ENCODE measurements around the gene TRA2B.
"Not testable (repeated sequence)": the region's sequence is repeated elsewhere in the genome, so short reads cannot be mapped to it uniquely, and the experiment has no call there.

TRA2B gene

GRCh38 chr3:185914911-185915629 lies 22.7 kb downstream of the TRA2B start:
- no peak overlapping the region for H3K4me3 ChIP-seq (ENCODE audit: low read length)
- H3K4me2 ChIP-seq (ENCODE audit: low read depth, low read length) = no peak overlapping the region
- no peaks in the 10 kb centered on the region for H3K27me3 ChIP-seq (replicated peaks; ENCODE audit: insufficient read depth, low read length)
- no peak overlapping the region for H3K27ac ChIP-seq (ENCODE audit: low read length)
- H3F3A ChIP-seq (ENCODE audit: insufficient read depth, low read length) = peaks cover 80% of the 10 kb centered on the region
- no peak overlapping the region for H3K9ac ChIP-seq (ENCODE audit: low read length)
- TF ChIP-seq EZH2 (optimal IDR thresholded peaks at IDR 0.05; ENCODE audit: low read depth, low read length) (no peak), EZH2phosphoT487 (IDR thresholded peaks at IDR 0.05; ENCODE audit: low read length) (no peak), CTCF (IDR thresholded peaks at IDR 0.05; ENCODE audit: low read length) (no peak)
- no peaks in the 10 kb centered on the region for H3K9me2 ChIP-seq (replicated peaks; ENCODE audit: insufficient read depth, low read length)
- no peaks in the 10 kb centered on the region for H3K9me3 ChIP-seq (replicated peaks; ENCODE audit: insufficient read depth, low read length)
- H3K36me3 ChIP-seq (replicated peaks; ENCODE audit: insufficient read depth, low read length) = peaks cover 51% of the 10 kb centered on the region
- H2AFZ ChIP-seq (ENCODE audit: low read length) = no peak overlapping the region
- no peaks in the 10 kb centered on the region for H3K4me1 ChIP-seq (ENCODE audit: low read length)
- no peak for DNase-seq
- H4K20me1 ChIP-seq (ENCODE audit: insufficient read depth, low read length) = peaks cover 42% of the 10 kb centered on the region
- H3K79me2 ChIP-seq (ENCODE audit: low read length) = peaks cover 51% of the 10 kb centered on the region

GRCh38 chr3:185912929-185913901 lies 24.6 kb downstream of the TRA2B start:
- DNase-seq = no peak
- Histone ChIP-seq H3K4me2 (ENCODE audit: low read depth, low read length) (no peak overlapping the region), H3K27ac (ENCODE audit: low read length) (no peak overlapping the region), H3K9ac (ENCODE audit: low read length) (no peak overlapping the region), H3F3A (ENCODE audit: insufficient read depth, low read length) (peaks cover 69% of the 10 kb centered on the region), H3K36me3 (replicated peaks; ENCODE audit: insufficient read depth, low read length) (peaks cover 36% of the 10 kb centered on the region), H3K9me2 (replicated peaks; ENCODE audit: insufficient read depth, low read length) (no peaks in the 10 kb centered on the region), H3K9me3 (replicated peaks; ENCODE audit: insufficient read depth, low read length) (no peaks in the 10 kb centered on the region), H3K4me3 (ENCODE audit: low read length) (no peak overlapping the region), H4K20me1 (ENCODE audit: insufficient read depth, low read length) (peaks cover 31% of the 10 kb centered on the region), H3K4me1 (ENCODE audit: low read length) (no peaks in the 10 kb centered on the region), H2AFZ (ENCODE audit: low read length) (no peak overlapping the region), H3K79me2 (ENCODE audit: low read length) (peaks cover 33% of the 10 kb centered on the region), H3K27me3 (replicated peaks; ENCODE audit: insufficient read depth, low read length) (no peaks in the 10 kb centered on the region)
- TF ChIP-seq CTCF (IDR thresholded peaks at IDR 0.05; ENCODE audit: low read length) (no peak), EZH2phosphoT487 (IDR thresholded peaks at IDR 0.05; ENCODE audit: low read length) (no peak), EZH2 (optimal IDR thresholded peaks at IDR 0.05; ENCODE audit: low read depth, low read length) (no peak)

GRCh38 chr3:185912512-185912911 lies 25.3 kb downstream of the TRA2B start:
- Histone ChIP-seq H3K9ac (ENCODE audit: low read length) (no peak overlapping the region), H3K4me1 (ENCODE audit: low read length) (no peaks in the 10 kb centered on the region), H3K27me3 (replicated peaks; ENCODE audit: insufficient read depth, low read length) (no peaks in the 10 kb centered on the region), H2AFZ (ENCODE audit: low read length) (no peak overlapping the region), H3K4me3 (ENCODE audit: low read length) (no peak overlapping the region), H3K36me3 (replicated peaks; ENCODE audit: insufficient read depth, low read length) (peaks cover 29% of the 10 kb centered on the region), H3K9me2 (replicated peaks; ENCODE audit: insufficient read depth, low read length) (no peaks in the 10 kb centered on the region), H3K79me2 (ENCODE audit: low read length) (peaks cover 26% of the 10 kb centered on the region), H3K4me2 (ENCODE audit: low read depth, low read length) (no peak overlapping the region), H3K27ac (ENCODE audit: low read length) (no peak overlapping the region), H3K9me3 (replicated peaks; ENCODE audit: insufficient read depth, low read length) (no peaks in the 10 kb centered on the region), H3F3A (ENCODE audit: insufficient read depth, low read length) (peaks cover 62% of the 10 kb centered on the region), H4K20me1 (ENCODE audit: insufficient read depth, low read length) (peaks cover 24% of the 10 kb centered on the region; the same call in 1 of the 2 replicates)
- TF ChIP-seq EZH2 (optimal IDR thresholded peaks at IDR 0.05; ENCODE audit: low read depth, low read length) = no peak
- TF ChIP-seq CTCF (IDR thresholded peaks at IDR 0.05; ENCODE audit: low read length) = no peak
- TF ChIP-seq EZH2phosphoT487 (IDR thresholded peaks at IDR 0.05; ENCODE audit: low read length) = no peak
- DNase-seq = no peak

GRCh38 chr3:185911076-185911448 lies 26.8 kb downstream of the TRA2B start:
- not testable (repeated sequence) for DNase-seq; H2AFZ ChIP-seq (ENCODE audit: low read length); H3K4me1 ChIP-seq (ENCODE audit: low read length); H3K27ac ChIP-seq (ENCODE audit: low read length); H3K4me3 ChIP-seq (ENCODE audit: low read length); H3K9ac ChIP-seq (ENCODE audit: low read length); H3K9me2 ChIP-seq (replicated peaks; ENCODE audit: insufficient read depth, low read length); H3K9me3 ChIP-seq (replicated peaks; ENCODE audit: insufficient read depth, low read length); H3K4me2 ChIP-seq (ENCODE audit: low read depth, low read length); H3K27me3 ChIP-seq (replicated peaks; ENCODE audit: insufficient read depth, low read length)
- Histone ChIP-seq H3F3A (ENCODE audit: insufficient read depth, low read length) (peaks cover 51% of the 10 kb centered on the region), H4K20me1 (ENCODE audit: insufficient read depth, low read length) (peaks cover 17% of the 10 kb centered on the region; the same call in 1 of the 2 replicates), H3K36me3 (replicated peaks; ENCODE audit: insufficient read depth, low read length) (peaks cover 14% of the 10 kb centered on the region), H3K79me2 (ENCODE audit: low read length) (0 out of 2 replicates have a peak, but pooled peaks cover 12% of the 10 kb centered on the region)

Measured in MM.1S (cell line).